IPS-18c (cell line): ENCODE data around the gene CCR5AS.
"Not testable (repeated sequence)": the region's sequence is repeated elsewhere in the genome, so short reads cannot be mapped to it uniquely, and the experiment has no call there.

ENCODE experiments used
- H3K4me3 ChIP-seq: 2 replicates; pipeline ENCODE4 v1.7.0; 2013; ENCODE audit warnings: low read depth, mild to moderate bottlenecking, low read length, moderate library complexity; ENCODE audit not compliant: insufficient read depth
- H3K9me3 ChIP-seq: one replicate; pipeline ENCODE4 v1.6.1; 2013; ENCODE audit warnings: mild to moderate bottlenecking, low read length, moderate library complexity; ENCODE audit not compliant: control insufficient read depth, insufficient read depth

The CCR5AS gene

GRCh38 chr3:46353647-46354410 lies 53.0 kb downstream of the CCR5AS start, which contains the start of gene CCR2:
Gene CCR2 (plus strand): TSS chr3:46354111. CDS start chr3:46357528, 3,417 bp downstream.
- H3K4me3 ChIP-seq: no peak within 1 kb of the TSS
- no peaks in the 10 kb centered on the region for H3K9me3 ChIP-seq

GRCh38 chr3:46353090-46353489 lies 53.8 kb downstream of the CCR5AS start:
- no peaks in the 10 kb centered on the region for H3K9me3 ChIP-seq
- H3K4me3 ChIP-seq: no peak overlapping the region

- Histone ChIP-seq H3K9me3 (no peaks in the 10 kb centered on the region), H3K4me3 (no peak overlapping the region)
Observed at GRCh38 chr3:46351646-46352045, 55.2 kb downstream of the CCR5AS start.

- Histone ChIP-seq H3K4me3 (no peak overlapping the region), H3K9me3 (no peaks in the 10 kb centered on the region)
Observed at GRCh38 chr3:46350262-46350565, 56.7 kb downstream of the CCR5AS start.

- Histone ChIP-seq H3K4me3 (no peak overlapping the region), H3K9me3 (no peaks in the 10 kb centered on the region)
Observed at GRCh38 chr3:46349484-46350261, 57.2 kb downstream of the CCR5AS start.

- Histone ChIP-seq H3K9me3 (no peaks in the 10 kb centered on the region), H3K4me3 (no peak overlapping the region)
Observed at GRCh38 chr3:46348823-46349482, 57.9 kb downstream of the CCR5AS start.

- Histone ChIP-seq H3K4me3 (no peak overlapping the region), H3K9me3 (no peaks in the 10 kb centered on the region)
Observed at GRCh38 chr3:46344476-46344875, 62.4 kb downstream of the CCR5AS start.

GRCh38 chr3:46338840-46339239 lies 68.0 kb downstream of the CCR5AS start:
- Histone ChIP-seq H3K4me3 (no peak overlapping the region), H3K9me3 (peaks cover 5% of the 10 kb centered on the region)

GRCh38 chr3:46337911-46338310 lies 69.0 kb downstream of the CCR5AS start:
- H3K9me3 ChIP-seq: peaks cover 5% of the 10 kb centered on the region
- H3K4me3 ChIP-seq: no peak overlapping the region

GRCh38 chr3:46335541-46335940 lies 71.3 kb downstream of the CCR5AS start:
- H3K9me3 ChIP-seq: peaks cover 5% of the 10 kb centered on the region
- H3K4me3 ChIP-seq: no peak overlapping the region

- peaks cover 5% of the 10 kb centered on the region for H3K9me3 ChIP-seq
- H3K4me3 ChIP-seq: no peak overlapping the region
Observed at GRCh38 chr3:46334741-46335478, 72.0 kb downstream of the CCR5AS start.

GRCh38 chr3:46330676-46331075 lies 76.2 kb downstream of the CCR5AS start:
- not testable (repeated sequence) for H3K9me3 ChIP-seq, H3K4me3 ChIP-seq

GRCh38 chr3:46325645-46326300 lies 81.1 kb downstream of the CCR5AS start:
- H3K9me3 ChIP-seq: no peaks in the 10 kb centered on the region
- H3K4me3 ChIP-seq: no peak overlapping the region

GRCh38 chr3:46324036-46324435 lies 82.8 kb downstream of the CCR5AS start:
- no peaks in the 10 kb centered on the region for H3K9me3 ChIP-seq
- H3K4me3 ChIP-seq: no peak overlapping the region

- H3K9me3 ChIP-seq: peaks cover 3% of the 10 kb centered on the region
- no peak overlapping the region for H3K4me3 ChIP-seq
Observed at GRCh38 chr3:46321461-46322104, 85.3 kb downstream of the CCR5AS start.

GRCh38 chr3:46318207-46318927 lies 88.5 kb downstream of the CCR5AS start:
- no peak overlapping the region for H3K4me3 ChIP-seq
- peaks cover 7% of the 10 kb centered on the region for H3K9me3 ChIP-seq
